ENCODE measurements around the gene CAMK4. TPM values are rescaled to one million over a fixed set of nuclear protein-coding genes. Genes with fewer than 3 reads are reported as not detected.

The CAMK4 gene
- total RNA-seq, 8 experiments from 2014 or later, result 0.24 to 12.1 (median 8.7) TPM

- H3K4me1 ChIP-seq (replicated peaks in 1 of 2), result peaks cover 0 to 12% of the 10 kb centered on the region in 2 donors
- H3K27ac ChIP-seq, result no peak overlapping the region
- peak in 1 of 8 experiments; percentile 18 for ATAC-seq (replicated peaks in 6 of 8)
- H3K4me3 ChIP-seq, result no peak overlapping the region
- in situ Hi-C loops (cut with MboI; ENCODE audit: low pct_unique_long_range_greater_than_20kb in 2 of 9, low sequenced_read_pairs in 9 of 9, unreplicated experiment in 9 of 9), result loop anchor here in 1 of 9 experiments (25.0 kb wide), 1 partner anchor 291 kb away; no protein-coding TSS in a partner anchor
- WGBS, 10 experiments, result 75 to 100% (median 88%) methylated on average over 1 of the region's 1 CpG; no CpG with 5 or more reads in 4 of the 10 experiments
Observed at GRCh38 chr5:111453295-111453694, 229.1 kb downstream of the CAMK4 start.

GRCh38 chr5:111453747-111454146 is 229.6 kb downstream of the CAMK4 start:
- Histone ChIP-seq H3K27ac (no peak overlapping the region), H3K4me3 (no peak overlapping the region), H3K4me1 (replicated peaks in 1 of 2) (peaks cover 0 to 12% of the 10 kb centered on the region in 2 donors)
- in situ Hi-C loops (cut with MboI; ENCODE audit: low pct_unique_long_range_greater_than_20kb in 2 of 9, low sequenced_read_pairs in 9 of 9, unreplicated experiment in 9 of 9), result loop anchor here in 1 of 9 experiments (25.0 kb wide), 1 partner anchor 291 kb away; no protein-coding TSS in a partner anchor
- peak in 4 of 8 experiments; percentile 7 to 88 (median 13) for ATAC-seq (replicated peaks in 6 of 8)
- 70 to 90% (median 84%) methylated on average over 2 of the region's 2 CpGs; no CpG with 5 or more reads in 6 of the 10 experiments for WGBS, 10 experiments

- H3K4me3 ChIP-seq, result no peak overlapping the region
- in situ Hi-C loops (cut with MboI; ENCODE audit: low pct_unique_long_range_greater_than_20kb in 2 of 9, low sequenced_read_pairs in 9 of 9, unreplicated experiment in 9 of 9), result loop anchor here in 1 of 9 experiments (25.0 kb wide), 1 partner anchor 292 kb away; no protein-coding TSS in a partner anchor
- ATAC-seq (replicated peaks in 6 of 8), result peak in 5 of 8 experiments; percentile 57 to 82 (median 72)
- 19 to 95% (median 50%) methylated on average over 2 to 3 of the region's 3 CpGs; no CpG with 5 or more reads in 1 of the 10 experiments for whole genome bisulfite sequencing, 10 experiments
- no peak overlapping the region for H3K27ac ChIP-seq
- peaks cover 0 to 12% of the 10 kb centered on the region in 2 donors for H3K4me1 ChIP-seq (replicated peaks in 1 of 2)
Observed at GRCh38 chr5:111454198-111454622, 230.0 kb downstream of the CAMK4 start.

GRCh38 chr5:111454776-111455175 is 230.6 kb downstream of the CAMK4 start:
- WGBS, 10 experiments, result 33 to 94% (median 75%) methylated on average over 1 to 2 of the region's 2 CpGs; no CpG with 5 or more reads in 1 of the 10 experiments
- in situ Hi-C loops (cut with MboI; ENCODE audit: low pct_unique_long_range_greater_than_20kb in 2 of 9, low sequenced_read_pairs in 9 of 9, unreplicated experiment in 9 of 9), result loop anchor here in 1 of 9 experiments (25.0 kb wide), 1 partner anchor 292 kb away; no protein-coding TSS in a partner anchor
- Histone ChIP-seq H3K4me3 (no peak overlapping the region), H3K27ac (no peak overlapping the region), H3K4me1 (replicated peaks in 1 of 2) (peaks cover 0 to 12% of the 10 kb centered on the region in 2 donors)
- ATAC-seq (replicated peaks in 6 of 8), result no peak

- 0 to 50% (median 32%) methylated on average over 1 to 3 of the region's 3 CpGs; no CpG with 5 or more reads in 2 of the 10 experiments for WGBS, 10 experiments
- in situ Hi-C loops (cut with MboI; ENCODE audit: low pct_unique_long_range_greater_than_20kb in 2 of 9, low sequenced_read_pairs in 9 of 9, unreplicated experiment in 9 of 9), result loop anchor here in 1 of 9 experiments (25.0 kb wide), 1 partner anchor 299 kb away; no protein-coding TSS in a partner anchor
- ATAC-seq (replicated peaks in 6 of 8), result peak; percentile 75 to 97 (median 86)
- no peaks in the 10 kb centered on the region for H3K4me1 ChIP-seq (replicated peaks in 1 of 2)
- H3K27ac ChIP-seq, result no peak overlapping the region
- no peak overlapping the region for H3K4me3 ChIP-seq
Observed at GRCh38 chr5:111461255-111461671, 237.1 kb downstream of the CAMK4 start.

- in situ Hi-C loops (cut with MboI; ENCODE audit: low pct_unique_long_range_greater_than_20kb in 2 of 9, low sequenced_read_pairs in 9 of 9, unreplicated experiment in 9 of 9), result loop anchor here in 1 of 9 experiments (25.0 kb wide), 1 partner anchor 300 kb away; no protein-coding TSS in a partner anchor
- WGBS, 10 experiments, result 10 to 100% (median 83%) methylated on average over 2 of the region's 2 CpGs; no CpG with 5 or more reads in 1 of the 10 experiments
- H3K4me1 ChIP-seq (replicated peaks in 1 of 2), result no peaks in the 10 kb centered on the region
- H3K27ac ChIP-seq, result no peak overlapping the region
- H3K4me3 ChIP-seq, result no peak overlapping the region
- peak in 1 of 8 experiments; percentile 51 for ATAC-seq (replicated peaks in 6 of 8)
Observed at GRCh38 chr5:111461934-111462333, 237.8 kb downstream of the CAMK4 start.

GRCh38 chr5:111463311-111463710 is 239.1 kb downstream of the CAMK4 start:
- in situ Hi-C loops (cut with MboI; ENCODE audit: low pct_unique_long_range_greater_than_20kb in 2 of 9, low sequenced_read_pairs in 9 of 9, unreplicated experiment in 9 of 9), result loop anchor here in 1 of 9 experiments (25.0 kb wide), 1 partner anchor 301 kb away; no protein-coding TSS in a partner anchor
- ATAC-seq (replicated peaks in 6 of 8), result peak in 1 of 8 experiments; percentile 52
- Histone ChIP-seq H3K4me1 (replicated peaks in 1 of 2) (no peaks in the 10 kb centered on the region), H3K27ac (no peak overlapping the region), H3K4me3 (no peak overlapping the region)

GRCh38 chr5:111469293-111469896 is 245.2 kb downstream of the CAMK4 start:
- peaks cover 0 to 3% of the 10 kb centered on the region in 2 donors for H3K4me1 ChIP-seq (replicated peaks in 1 of 2)
- ATAC-seq (replicated peaks in 6 of 8), result peak in 3 of 8 experiments; percentile 29 to 49 (median 33)
- 25 to 100% (median 86%) methylated on average over 1 to 2 of the region's 2 CpGs; no CpG with 5 or more reads in 3 of the 10 experiments for WGBS, 10 experiments
- no peak overlapping the region for H3K27ac ChIP-seq
- in situ Hi-C loops (cut with MboI; ENCODE audit: low pct_unique_long_range_greater_than_20kb in 2 of 9, low sequenced_read_pairs in 9 of 9, unreplicated experiment in 9 of 9), result loop anchor here in 1 of 9 experiments (25.0 kb wide), 1 partner anchor 307 kb away; no protein-coding TSS in a partner anchor
- H3K4me3 ChIP-seq, result no peak overlapping the region

GRCh38 chr5:111469903-111470302 is 245.7 kb downstream of the CAMK4 start:
- no peak overlapping the region for H3K27ac ChIP-seq
- in situ Hi-C loops (cut with MboI; ENCODE audit: low pct_unique_long_range_greater_than_20kb in 2 of 9, low sequenced_read_pairs in 9 of 9, unreplicated experiment in 9 of 9), result loop anchor here in 1 of 9 experiments (25.0 kb wide), 1 partner anchor 308 kb away; no protein-coding TSS in a partner anchor

GRCh38 chr5:111472096-111472495 is 247.9 kb downstream of the CAMK4 start:
- no peak for ATAC-seq (replicated peaks in 6 of 8)
- in situ Hi-C loops (cut with MboI; ENCODE audit: low pct_unique_long_range_greater_than_20kb in 2 of 9, low sequenced_read_pairs in 9 of 9, unreplicated experiment in 9 of 9), result loop anchor here in 1 of 9 experiments (25.0 kb wide), 1 partner anchor 310 kb away; no protein-coding TSS in a partner anchor
- H3K4me1 ChIP-seq (replicated peaks in 1 of 2), result peaks cover 0 to 3% of the 10 kb centered on the region in 2 donors
- H3K27ac ChIP-seq, result no peak overlapping the region
- WGBS, 10 experiments, result 57 to 93% (median 89%) methylated on average over 2 to 3 of the region's 3 CpGs; no CpG with 5 or more reads in 4 of the 10 experiments
- no peak overlapping the region for H3K4me3 ChIP-seq

More at GRCh38 chr5:111469903-111470302, 245.7 kb downstream of the CAMK4 start:
- WGBS, 10 experiments, result 33 to 100% (median 67%) methylated on average over 1 to 2 of the region's 2 CpGs; no CpG with 5 or more reads in 3 of the 10 experiments
- no peak overlapping the region for H3K4me3 ChIP-seq
- peak in 3 of 8 experiments; percentile 43 to 61 (median 57) for ATAC-seq (replicated peaks in 6 of 8)
- peaks cover 0 to 3% of the 10 kb centered on the region in 2 donors for H3K4me1 ChIP-seq (replicated peaks in 1 of 2)

GRCh38 chr5:111472579-111472978 is 248.4 kb downstream of the CAMK4 start:
- peak in 2 of 8 experiments; percentile 49 to 57 for ATAC-seq (replicated peaks in 6 of 8)
- Histone ChIP-seq H3K4me1 (replicated peaks in 1 of 2) (peaks cover 0 to 3% of the 10 kb centered on the region in 2 donors), H3K4me3 (no peak overlapping the region), H3K27ac (no peak overlapping the region)
- 33 to 100% (median 70%) methylated on average over 1 to 3 of the region's 3 CpGs; no CpG with 5 or more reads in 1 of the 10 experiments for WGBS, 10 experiments
- in situ Hi-C loops (cut with MboI; ENCODE audit: low pct_unique_long_range_greater_than_20kb in 2 of 9, low sequenced_read_pairs in 9 of 9, unreplicated experiment in 9 of 9), result loop anchor here in 1 of 9 experiments (25.0 kb wide), 1 partner anchor 310 kb away; no protein-coding TSS in a partner anchor

- Histone ChIP-seq H3K27ac (no peak overlapping the region), H3K4me1 (replicated peaks in 1 of 2) (no peaks in the 10 kb centered on the region), H3K4me3 (no peak overlapping the region)
- no peak for ATAC-seq (replicated peaks in 6 of 8)
- WGBS, 10 experiments, result 36 to 100% (median 100%) methylated on average over 1 of the region's 1 CpG; no CpG with 5 or more reads in 1 of the 10 experiments
- in situ Hi-C loops (cut with MboI; ENCODE audit: low pct_unique_long_range_greater_than_20kb in 2 of 9, low sequenced_read_pairs in 9 of 9, unreplicated experiment in 9 of 9), result no loop called here
Observed at GRCh38 chr5:111478266-111478665, 254.1 kb downstream of the CAMK4 start.

GRCh38 chr5:111478898-111479297 is 254.7 kb downstream of the CAMK4 start:
- no peak for ATAC-seq (replicated peaks in 6 of 8)
- H3K4me3 ChIP-seq, result no peak overlapping the region
- no peaks in the 10 kb centered on the region for H3K4me1 ChIP-seq (replicated peaks in 1 of 2)
- in situ Hi-C loops (cut with MboI; ENCODE audit: low pct_unique_long_range_greater_than_20kb in 2 of 9, low sequenced_read_pairs in 9 of 9, unreplicated experiment in 9 of 9), result no loop called here
- H3K27ac ChIP-seq, result no peak overlapping the region
- 83 to 100% (median 87%) methylated on average over 1 to 2 of the region's 2 CpGs; no CpG with 5 or more reads in 3 of the 10 experiments for WGBS, 10 experiments

Measured in motor neuron (in vitro differentiated cells).